Activated CD8-positive, alpha-beta memory T cell treated with anti-CD3 and anti-CD28 coated beads, Interleukin-2, amount 10 ng/mL, durations not matched to agents 7 days and 5 days (primary cell): ENCODE results near the gene DHX35. TPM values are rescaled to one million over a fixed set of nuclear protein-coding genes. Genes with fewer than 3 reads are reported as not detected.
A peak's percentile ranks its signal among the peaks of the same experiment; 100 is the strongest.

ENCODE experiments used
- ATAC-seq: fragments of 150-1000 bp; cut with Tn5 transposase; one replicate; pipeline ENCODE4 v1.10.0; 2021; ENCODE audit warnings: moderate library complexity
- CTCF ChIA-PET: fragments of 350-600 bp; sonication (Branson Sonifier 250); formaldehyde crosslinking; loops from one replicate; lab custom pipeline; 2021; ENCODE audit warnings: antibody characterized with exemption; lab: Charles Lee
- DNase-seq: peaks from one replicate; pipeline ENCODE4 v3.0.0-alpha.2; 2020
- H3K27ac Mint-ChIP-seq: one replicate; pipeline ENCODE4 v1.8.0; 2021; ENCODE audit warnings: mild to moderate bottlenecking, mixed read lengths
- H3K27me3 Mint-ChIP-seq: one replicate; pipeline ENCODE4 v1.8.0; 2021; ENCODE audit warnings: mixed read lengths
- H3K36me3 Mint-ChIP-seq: one replicate; pipeline ENCODE4 v1.8.0; 2021; ENCODE audit warnings: mild to moderate bottlenecking, mixed read lengths
- H3K4me1 Mint-ChIP-seq: one replicate; pipeline ENCODE4 v1.8.0; 2021; ENCODE audit warnings: mixed read lengths
- H3K4me3 Mint-ChIP-seq: one replicate; pipeline ENCODE4 v1.8.0; 2021; ENCODE audit warnings: mild to moderate bottlenecking, moderate library complexity, mixed read lengths
- H3K9me3 Mint-ChIP-seq: one replicate; pipeline ENCODE4 v1.8.0; 2022; ENCODE audit warnings: low read depth, mixed read lengths
- total RNA-seq, 2 experiments: library from RNA; stranded (reverse); gene quantifications; one replicate each; pipeline ENCODE4 v1.2.3, GENCODE V29; 2021

DHX35 gene
- total RNA-seq, 2 experiments from 2014 or later, result 10.5 to 12.9 TPM

- Mint-ChIP-seq H3K9me3 (no peaks in the 10 kb centered on the region), H3K4me3 (no peak overlapping the region), H3K4me1 (peaks cover 20% of the 10 kb centered on the region), H3K36me3 (peaks cover 34% of the 10 kb centered on the region), H3K27ac (no peak overlapping the region), H3K27me3 (no peaks in the 10 kb centered on the region)
- DNase-seq, result no peak
- no peak for ATAC-seq
- CTCF ChIA-PET, result interaction anchor here (1.3 to 1.5 kb wide), 2 partner anchors 28 to 79 kb away, joined by 3 to 4 read pairs; no protein-coding TSS in a partner anchor
These were observed 7.6 kb downstream of the DHX35 start for GRCh38 chr20:38969708-38970107.

DNA sequence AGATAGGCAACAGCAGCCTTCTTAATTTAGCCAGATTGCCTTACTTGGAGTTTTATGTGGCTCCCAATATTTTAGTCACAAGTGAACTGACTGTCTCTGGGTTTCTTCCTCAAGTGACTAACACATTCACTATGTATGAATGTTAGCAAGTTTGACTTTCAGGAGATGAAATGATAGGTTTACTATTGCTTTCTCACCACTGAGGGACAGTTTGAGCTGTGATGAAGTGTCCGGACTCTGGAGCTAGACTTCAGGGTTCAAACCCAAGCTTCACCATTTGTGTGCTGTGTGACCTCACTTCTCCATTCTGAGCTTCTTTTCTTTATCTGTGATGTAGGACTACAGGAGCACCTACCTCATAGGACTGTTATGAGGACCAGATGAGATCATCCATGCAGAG, 8.2 kb downstream of the DHX35 start:
- Mint-ChIP-seq H3K36me3 (peaks cover 35% of the 10 kb centered on the region), H3K4me3 (no peak overlapping the region), H3K9me3 (no peaks in the 10 kb centered on the region), H3K4me1 (peaks cover 23% of the 10 kb centered on the region), H3K27me3 (no peaks in the 10 kb centered on the region), H3K27ac (no peak overlapping the region)
- CTCF ChIA-PET, result interaction anchor here (1.3 kb wide), 1 partner anchor 78 kb away, joined by 3 read pairs; no protein-coding TSS in a partner anchor
- ATAC-seq (no peak), DNase-seq (no peak)

DNA sequence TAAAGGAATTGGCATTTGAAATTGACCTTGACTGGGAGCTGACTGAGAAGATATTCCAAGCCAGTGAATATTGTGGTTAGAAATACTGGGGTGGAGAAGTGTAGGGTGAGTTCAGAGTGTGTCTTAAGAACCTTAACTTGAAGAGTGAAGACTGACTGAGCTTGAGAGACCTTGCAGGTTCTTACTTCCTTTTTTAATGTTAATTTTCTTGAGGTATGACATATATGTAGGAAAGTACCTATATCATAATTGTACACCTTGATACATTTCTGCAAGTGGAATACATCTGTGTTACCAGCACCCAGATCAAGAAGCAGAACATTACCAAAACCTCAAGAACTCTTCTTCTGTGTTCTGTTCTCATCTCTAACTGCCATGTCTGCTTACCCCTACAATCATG, 11.0 kb downstream of the DHX35 start:
- ATAC-seq (no peak), DNase-seq (no peak)
- CTCF ChIA-PET, result interaction anchor here (0.8 to 1.9 kb wide), 2 partner anchors 11 to 76 kb away, joined by 3 to 6 read pairs; partner anchors contain the start of gene DHX35
- Mint-ChIP-seq H3K36me3 (peaks cover 35% of the 10 kb centered on the region), H3K27me3 (no peaks in the 10 kb centered on the region), H3K4me1 (peaks cover 23% of the 10 kb centered on the region), H3K9me3 (no peaks in the 10 kb centered on the region), H3K4me3 (no peak overlapping the region), H3K27ac (no peak overlapping the region)

- H3K4me1 Mint-ChIP-seq, result peaks cover 23% of the 10 kb centered on the region
- H3K9me3 Mint-ChIP-seq, result no peaks in the 10 kb centered on the region
- DNase-seq, result no peak
- ATAC-seq, result no peak
- no peak overlapping the region for H3K27ac Mint-ChIP-seq
- H3K4me3 Mint-ChIP-seq, result no peak overlapping the region
- peaks cover 35% of the 10 kb centered on the region for H3K36me3 Mint-ChIP-seq
- no peaks in the 10 kb centered on the region for H3K27me3 Mint-ChIP-seq
- CTCF ChIA-PET, result interaction anchor here (1.9 kb wide), 1 partner anchor 12 kb away, joined by 6 read pairs; the partner anchor contains the start of gene DHX35
These were observed 11.5 kb downstream of the DHX35 start for GRCh38 chr20:38973645-38974044.

DNA sequence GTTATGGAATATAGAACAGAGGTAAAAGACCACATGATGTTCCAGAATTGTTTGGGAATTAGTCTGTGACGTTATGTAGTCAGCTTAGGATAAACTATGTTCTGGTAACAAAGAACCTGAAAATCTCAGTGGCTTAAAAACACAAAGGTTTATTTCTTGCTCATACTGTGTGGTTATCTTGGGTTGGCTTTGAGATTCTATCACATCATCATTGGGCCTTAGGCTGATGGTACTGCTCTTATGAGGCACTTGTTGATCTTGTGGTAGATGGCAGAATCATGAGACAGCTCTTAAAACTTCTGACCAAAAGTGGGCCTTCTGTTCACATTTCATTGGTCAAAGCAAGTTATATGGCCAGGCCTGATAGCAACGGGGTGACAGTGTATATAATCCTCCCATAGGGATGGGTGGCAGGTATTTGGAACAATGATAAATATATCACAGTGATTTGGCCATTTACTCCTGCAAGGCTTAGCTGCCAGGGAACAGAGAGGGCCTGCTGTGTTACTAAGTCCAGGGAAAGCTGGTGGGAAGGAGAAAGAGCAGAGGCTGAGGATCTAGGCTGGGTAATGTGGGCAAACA, 13.5 kb downstream of the DHX35 start:
- CTCF ChIA-PET, result interaction anchor here (2.2 kb wide), 1 partner anchor 13 kb away, joined by 5 read pairs; no protein-coding TSS in a partner anchor
- H3K4me3 Mint-ChIP-seq, result no peak overlapping the region
- ATAC-seq, result no peak
- peaks cover 31% of the 10 kb centered on the region for H3K36me3 Mint-ChIP-seq
- H3K9me3 Mint-ChIP-seq, result no peaks in the 10 kb centered on the region
- no peak for DNase-seq
- no peak overlapping the region for H3K27ac Mint-ChIP-seq
- no peaks in the 10 kb centered on the region for H3K27me3 Mint-ChIP-seq
- peaks cover 22% of the 10 kb centered on the region for H3K4me1 Mint-ChIP-seq

DNA sequence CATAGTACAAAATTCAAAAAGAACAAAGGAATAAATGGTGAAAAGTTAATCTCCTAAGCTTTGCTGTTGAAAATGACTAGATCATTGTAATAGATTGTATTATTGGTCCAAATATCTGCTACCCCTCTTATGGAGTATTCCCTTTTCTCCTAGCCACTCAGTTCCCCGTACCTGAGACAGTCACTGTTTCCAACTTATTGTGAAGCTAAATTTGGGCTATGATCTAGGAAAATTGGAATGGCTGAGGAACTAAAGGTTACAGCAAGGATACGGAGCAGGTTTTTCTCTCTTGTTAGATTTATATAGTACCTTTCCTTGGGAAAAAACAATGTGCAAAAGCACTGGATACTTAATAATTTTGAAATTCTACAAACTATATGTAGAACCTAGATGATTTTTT, 17.3 kb downstream of the DHX35 start:
- no peak overlapping the region for H3K27ac Mint-ChIP-seq

GRCh38 chr20:38979842-38980241, 17.7 kb downstream of the DHX35 start:
- CTCF ChIA-PET, result interaction anchor here (0.9 to 2.6 kb wide), 6 partner anchors 11 to 29 kb away, joined by 3 to 8 read pairs (median 4); partner anchors contain the start of gene DHX35
- Mint-ChIP-seq H3K4me3 (no peak overlapping the region), H3K27me3 (no peaks in the 10 kb centered on the region), H3K9me3 (no peaks in the 10 kb centered on the region), H3K4me1 (peaks cover 11% of the 10 kb centered on the region), H3K36me3 (peaks cover 16% of the 10 kb centered on the region), H3K27ac (no peak overlapping the region)
- ATAC-seq (no peak), DNase-seq (no peak)

More for the DNA sequence above, 17.3 kb downstream of the DHX35 start:
- H3K9me3 Mint-ChIP-seq, result no peaks in the 10 kb centered on the region
- no peak for DNase-seq
- no peaks in the 10 kb centered on the region for H3K27me3 Mint-ChIP-seq
- no peak for ATAC-seq
- H3K4me1 Mint-ChIP-seq, result peaks cover 15% of the 10 kb centered on the region
- peaks cover 20% of the 10 kb centered on the region for H3K36me3 Mint-ChIP-seq
- no peak overlapping the region for H3K4me3 Mint-ChIP-seq
- CTCF ChIA-PET, result interaction anchor here (0.9 to 1.7 kb wide), 5 partner anchors 11 to 29 kb away, joined by 3 to 6 read pairs (median 4); partner anchors contain the start of gene DHX35

DNA sequence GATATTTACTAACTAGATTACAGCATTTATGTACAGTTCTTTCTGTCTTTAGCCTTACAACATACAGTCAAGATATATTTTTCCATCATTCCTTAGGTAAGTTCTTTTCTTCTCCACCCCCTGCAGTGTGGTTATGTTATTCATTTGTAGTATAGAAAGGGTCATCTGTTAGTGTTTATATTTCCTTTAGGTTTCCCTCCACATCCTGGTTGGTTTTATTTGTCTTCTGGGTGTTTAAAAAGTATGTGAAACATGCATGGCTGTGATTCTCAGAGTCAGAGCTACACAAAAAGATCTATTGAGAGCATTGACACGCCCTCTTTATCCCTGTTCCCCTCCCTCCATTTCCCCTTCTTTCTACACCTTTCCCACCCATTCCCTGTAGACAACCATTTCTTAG, 20.1 kb downstream of the DHX35 start:
- Mint-ChIP-seq H3K27me3 (no peaks in the 10 kb centered on the region), H3K4me1 (peaks cover 25% of the 10 kb centered on the region), H3K27ac (peak overlapping the region; percentile 30), H3K4me3 (no peak overlapping the region), H3K36me3 (peaks cover 19% of the 10 kb centered on the region), H3K9me3 (no peaks in the 10 kb centered on the region)
- ATAC-seq (peak; percentile 16), DNase-seq (no peak)
- CTCF ChIA-PET, result interaction anchor here (1.3 to 2.6 kb wide), 2 partner anchors 12 to 20 kb away, joined by 4 to 8 read pairs; partner anchors contain the start of gene DHX35

DNA sequence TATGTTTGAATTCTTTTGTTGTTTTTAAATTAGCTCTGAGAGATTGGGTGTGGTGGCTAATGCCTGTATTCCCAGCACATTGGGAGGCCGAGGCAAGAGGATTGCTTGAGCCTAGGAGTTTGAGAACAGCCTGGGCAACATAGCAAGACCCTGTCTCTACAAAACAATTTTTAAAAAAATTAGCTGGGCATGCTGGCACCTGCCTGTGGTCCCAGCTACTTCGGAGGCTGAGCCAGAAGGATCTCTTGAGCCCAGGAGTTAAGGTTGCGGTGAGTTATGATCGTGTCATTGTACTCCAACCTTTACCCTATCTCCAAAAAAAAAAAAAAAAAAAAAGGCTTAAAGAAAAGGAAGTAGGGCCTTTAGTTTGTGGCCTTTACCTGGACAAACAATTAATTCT, 22.9 kb downstream of the DHX35 start:
- no peaks in the 10 kb centered on the region for H3K27me3 Mint-ChIP-seq
- H3K4me3 Mint-ChIP-seq, result no peak overlapping the region
- peaks cover 36% of the 10 kb centered on the region for H3K4me1 Mint-ChIP-seq
- no peaks in the 10 kb centered on the region for H3K9me3 Mint-ChIP-seq
- ATAC-seq (no peak), DNase-seq (no peak)
- CTCF ChIA-PET, result interaction anchor here (0.7 to 3.2 kb wide), 7 partner anchors 9 to 65 kb away, joined by 3 to 15 read pairs (median 6); partner anchors contain the start of gene DHX35
- peaks cover 25% of the 10 kb centered on the region for H3K36me3 Mint-ChIP-seq
- H3K27ac Mint-ChIP-seq, result no peak overlapping the region

DNA sequence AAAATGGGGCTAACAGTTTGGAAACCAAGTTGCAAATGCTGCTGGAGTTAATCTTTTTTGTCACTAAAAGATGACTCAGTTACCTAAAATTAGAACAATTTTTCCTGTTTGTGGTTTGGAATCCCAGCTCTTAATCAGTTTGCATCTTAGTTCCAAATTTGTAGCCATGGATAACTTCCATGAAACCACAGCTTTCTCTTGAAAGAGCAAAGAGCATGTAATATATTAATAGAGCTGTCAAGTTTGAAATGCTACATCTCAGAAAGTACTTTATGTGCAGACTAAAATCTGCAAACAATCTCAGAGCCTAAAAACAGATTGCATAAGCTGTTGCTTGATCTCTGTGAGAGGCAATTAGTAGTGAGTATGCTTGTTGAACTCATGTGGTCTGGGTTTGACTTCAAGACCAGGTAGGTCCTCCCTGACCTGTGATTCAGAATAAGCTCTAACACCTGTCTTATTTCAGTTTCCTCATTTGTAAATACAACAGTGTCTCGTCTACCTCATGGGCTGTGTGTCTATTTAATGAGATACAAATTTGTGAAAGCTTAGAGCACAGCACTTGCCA, 23.5 kb downstream of the DHX35 start:
- ATAC-seq, result no peak
- no peak for DNase-seq
- CTCF ChIA-PET, result interaction anchor here (1.1 to 3.2 kb wide), 5 partner anchors 9 to 64 kb away, joined by 3 to 15 read pairs (median 4); no protein-coding TSS in a partner anchor
- H3K27ac Mint-ChIP-seq, result no peak overlapping the region
- no peak overlapping the region for H3K4me3 Mint-ChIP-seq
- H3K27me3 Mint-ChIP-seq, result no peaks in the 10 kb centered on the region
- H3K36me3 Mint-ChIP-seq, result peaks cover 23% of the 10 kb centered on the region
- H3K9me3 Mint-ChIP-seq, result no peaks in the 10 kb centered on the region
- H3K4me1 Mint-ChIP-seq, result peaks cover 36% of the 10 kb centered on the region

DNA sequence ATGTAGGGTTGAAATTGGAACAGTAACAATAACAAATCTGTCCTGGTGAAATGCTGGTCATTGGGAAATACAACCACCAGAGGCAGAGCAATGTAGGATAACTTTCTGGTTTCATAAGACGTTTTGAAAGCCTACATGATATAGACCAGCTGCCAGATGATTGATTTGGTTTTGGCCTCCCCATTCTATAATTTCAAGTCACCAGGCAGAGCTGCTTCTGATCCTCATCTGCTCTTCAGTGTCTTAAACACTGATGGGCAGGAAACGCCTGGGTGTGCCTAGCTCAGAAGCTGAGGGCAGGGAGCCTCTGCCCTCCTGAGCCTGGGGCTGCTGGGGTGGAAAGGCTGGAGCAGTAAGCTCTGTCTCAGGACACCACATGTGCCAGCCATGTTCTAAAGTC, 24.5 kb downstream of the DHX35 start:
- Mint-ChIP-seq H3K27ac (peak overlapping the region; percentile 54), H3K4me1 (peaks cover 36% of the 10 kb centered on the region), H3K4me3 (no peak overlapping the region), H3K36me3 (peaks cover 23% of the 10 kb centered on the region), H3K27me3 (no peaks in the 10 kb centered on the region), H3K9me3 (no peaks in the 10 kb centered on the region)
- DNase-seq (no peak), ATAC-seq (no peak)
- CTCF ChIA-PET, result interaction anchor here (3.2 kb wide), 1 partner anchor 10 kb away, joined by 15 read pairs; no protein-coding TSS in a partner anchor

- ATAC-seq (peak; percentile 16), DNase-seq (no peak)
- H3K27ac Mint-ChIP-seq, result peak overlapping the region; percentile 65
- H3K4me3 Mint-ChIP-seq, result peak overlapping the region; percentile 65
- peaks cover 28% of the 10 kb centered on the region for H3K4me1 Mint-ChIP-seq
- H3K27me3 Mint-ChIP-seq, result no peaks in the 10 kb centered on the region
- CTCF ChIA-PET, result interaction anchor here (2.6 to 2.8 kb wide), 2 partner anchors 11 to 25 kb away, joined by 13 to 17 read pairs; partner anchors contain the start of gene DHX35
- peaks cover 21% of the 10 kb centered on the region for H3K36me3 Mint-ChIP-seq
- no peaks in the 10 kb centered on the region for H3K9me3 Mint-ChIP-seq
These were observed 25.6 kb downstream of the DHX35 start for GRCh38 chr20:38987777-38988176.

DNA sequence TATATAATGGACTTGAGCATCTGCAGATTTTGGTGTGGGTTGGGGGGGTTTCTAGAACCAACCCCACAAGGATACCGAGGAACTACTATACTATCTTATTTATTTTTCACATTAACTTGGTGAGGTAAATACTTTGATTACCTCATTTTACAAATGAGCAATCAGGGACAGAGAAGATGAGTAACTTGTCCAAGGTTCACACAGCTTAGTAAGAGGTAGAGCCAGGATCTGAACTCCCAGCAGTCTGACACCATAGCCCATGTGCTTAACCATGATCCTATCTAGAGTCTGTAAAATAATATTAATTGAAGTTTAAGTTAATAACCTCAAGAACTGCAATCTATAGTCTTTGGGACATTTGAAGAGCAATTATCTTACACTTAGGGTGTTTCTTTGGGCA, 28.6 kb downstream of the DHX35 start:
- H3K27me3 Mint-ChIP-seq, result no peaks in the 10 kb centered on the region
- H3K4me3 Mint-ChIP-seq, result no peak overlapping the region
- ATAC-seq, result no peak
- no peak overlapping the region for H3K27ac Mint-ChIP-seq
- CTCF ChIA-PET, result interaction anchor here (0.7 to 1.4 kb wide), 3 partner anchors 9 to 18 kb away, joined by 3 to 5 read pairs (median 3); no protein-coding TSS in a partner anchor
- no peak for DNase-seq
- peaks cover 23% of the 10 kb centered on the region for H3K4me1 Mint-ChIP-seq
- no peaks in the 10 kb centered on the region for H3K9me3 Mint-ChIP-seq
- H3K36me3 Mint-ChIP-seq, result peaks cover 17% of the 10 kb centered on the region
